Epithelial cell of esophagus (primary cell): ENCODE measurements around the gene ASL.

ENCODE experiments used
- DNase-seq: peaks from one replicate; pipeline ENCODE4 v3.0.0; 2010; ENCODE audit warnings: low read depth
- H3K4me3 ChIP-seq: 2 replicates; pipeline ENCODE4 v1.5.1; 2011; ENCODE audit warnings: mild to moderate bottlenecking, low read length, control low read depth
- CTCF ChIP-seq: IDR thresholded peaks from 2 replicates; pipeline ENCODE4 v1.5.1; 2011; ENCODE audit warnings: low read depth, mild to moderate bottlenecking, low read length, control low read depth, inconsistent platforms; ENCODE audit not compliant: insufficient read depth; ENCODE audit errors: missing control alignments

Gene ASL

GRCh38 chr7:66078067-66078466 is 2.4 kb downstream of the ASL start:
- no peak for DNase-seq
- H3K4me3 ChIP-seq, result no peak overlapping the region
- no peak for TF ChIP-seq CTCF

- no peak overlapping the region for H3K4me3 ChIP-seq
- TF ChIP-seq CTCF, result no peak
Observed at GRCh38 chr7:66082083-66082482, 6.5 kb downstream of the ASL start.

GRCh38 chr7:66082886-66083415 is 7.3 kb downstream of the ASL start:
- no peak overlapping the region for H3K4me3 ChIP-seq
- TF ChIP-seq CTCF, result no peak
- no peak for DNase-seq

More at GRCh38 chr7:66082083-66082482, 6.5 kb downstream of the ASL start:
- no peak for DNase-seq

GRCh38 chr7:66083677-66084076 is 8.1 kb downstream of the ASL start:
- DNase-seq, result no peak
- TF ChIP-seq CTCF, result no peak
- no peak overlapping the region for H3K4me3 ChIP-seq

GRCh38 chr7:66088861-66089838 is 13.5 kb downstream of the ASL start:
- H3K4me3 ChIP-seq, result no peak overlapping the region
- no peak for DNase-seq
- no peak for TF ChIP-seq CTCF

- no peak overlapping the region for H3K4me3 ChIP-seq
- no peak for DNase-seq
- no peak for TF ChIP-seq CTCF
Observed at GRCh38 chr7:66092654-66093053, 17.0 kb downstream of the ASL start.
